HL-60/S4 treated with retinoic acid at 250 ng/mL for 4 days and 3 days (cell line): ENCODE data around the gene CYP1A2.
"Not testable (repeated sequence)": the region's sequence is repeated elsewhere in the genome, so short reads cannot be mapped to it uniquely, and the experiment has no call there.

ENCODE experiments used
- in situ Hi-C: fragments of 300-500 bp; cut with MboI; formaldehyde crosslinking; loops from 2 replicates; pipeline ENCODE4 v1.7.0; 2022; ENCODE audit warnings: low sequenced_read_pairs

CYP1A2 gene

GRCh38 chr15:74735305-74735704, 13.3 kb upstream of the CYP1A2 start:
- in situ Hi-C loops, result no loop called here

- in situ Hi-C loops, result not testable (repeated sequence)
These were observed 10.4 kb upstream of the CYP1A2 start for GRCh38 chr15:74738239-74738638.

GRCh38 chr15:74742422-74742821, 6.2 kb upstream of the CYP1A2 start:
- in situ Hi-C loops, result no loop called here

GRCh38 chr15:74746389-74746788, 2.3 kb upstream of the CYP1A2 start:
- in situ Hi-C loops, result no loop called here

- in situ Hi-C loops, result loop anchor here (25.0 kb wide), 2 partner anchors 113 to 363 kb away; no protein-coding TSS in a partner anchor
These were observed 1.2 kb downstream of the CYP1A2 start for GRCh38 chr15:74749832-74750231.

- in situ Hi-C loops, result loop anchor here (25.0 kb wide), 2 partner anchors 113 to 363 kb away; no protein-coding TSS in a partner anchor
These were observed 2.1 kb downstream of the CYP1A2 start for GRCh38 chr15:74750751-74751150.

- in situ Hi-C loops, result loop anchor here (25.0 kb wide), 2 partner anchors 115 to 365 kb away; no protein-coding TSS in a partner anchor
These were observed 3.4 kb downstream of the CYP1A2 start for GRCh38 chr15:74752011-74752410.

GRCh38 chr15:74752531-74752930, 3.9 kb downstream of the CYP1A2 start:
- in situ Hi-C loops, result loop anchor here (25.0 kb wide), 2 partner anchors 115 to 365 kb away; no protein-coding TSS in a partner anchor

- in situ Hi-C loops, result loop anchor here (25.0 kb wide), 2 partner anchors 117 to 367 kb away; no protein-coding TSS in a partner anchor
These were observed 6.1 kb downstream of the CYP1A2 start for GRCh38 chr15:74754593-74755215.

GRCh38 chr15:74758736-74759135, 10.1 kb downstream of the CYP1A2 start:
- in situ Hi-C loops, result loop anchor here (25.0 kb wide), 2 partner anchors 121 to 371 kb away; no protein-coding TSS in a partner anchor

GRCh38 chr15:74762791-74763150, 14.1 kb downstream of the CYP1A2 start:
- in situ Hi-C loops, result loop anchor here (25.0 kb wide), 2 partner anchors 125 to 375 kb away; no protein-coding TSS in a partner anchor

- in situ Hi-C loops, result loop anchor here (25.0 kb wide), 2 partner anchors 126 to 376 kb away; no protein-coding TSS in a partner anchor
These were observed 14.8 kb downstream of the CYP1A2 start for GRCh38 chr15:74763416-74763815.

- in situ Hi-C loops, result loop anchor here (25.0 kb wide), 2 partner anchors 130 to 380 kb away; no protein-coding TSS in a partner anchor
These were observed 18.8 kb downstream of the CYP1A2 start for GRCh38 chr15:74767167-74768098.

- in situ Hi-C loops, result loop anchor here (25.0 kb wide), 2 partner anchors 131 to 381 kb away; no protein-coding TSS in a partner anchor
These were observed 19.6 kb downstream of the CYP1A2 start for GRCh38 chr15:74768099-74768770.

GRCh38 chr15:74768771-74769342, 20.2 kb downstream of the CYP1A2 start:
- in situ Hi-C loops, result loop anchor here (25.0 kb wide), 2 partner anchors 132 to 382 kb away; no protein-coding TSS in a partner anchor

- in situ Hi-C loops, result loop anchor here (25.0 kb wide), 2 partner anchors 132 to 382 kb away; no protein-coding TSS in a partner anchor
These were observed 20.9 kb downstream of the CYP1A2 start for GRCh38 chr15:74769463-74770025.

- in situ Hi-C loops, result loop anchor here (25.0 kb wide), 2 partner anchors 133 to 383 kb away; no protein-coding TSS in a partner anchor
These were observed 21.7 kb downstream of the CYP1A2 start for GRCh38 chr15:74770211-74770903.

GRCh38 chr15:74773329-74773728, 24.7 kb downstream of the CYP1A2 start:
- in situ Hi-C loops, result loop anchor here (25.0 kb wide), 2 partner anchors 136 to 386 kb away; no protein-coding TSS in a partner anchor

- in situ Hi-C loops, result loop anchor here (25.0 kb wide), 2 partner anchors 136 to 386 kb away; no protein-coding TSS in a partner anchor
These were observed 25.1 kb downstream of the CYP1A2 start for GRCh38 chr15:74773731-74774252.
